Panc1 (cell line): Measurements from ENCODE around the gene MUC2. TPM values are rescaled to one million over a fixed set of nuclear protein-coding genes. Genes with fewer than 3 reads are reported as not detected.

Source experiments
- ATAC-seq: fragments of 200-7000 bp; cut with Tn5 transposase; 2 replicates; pipeline ENCODE4 v1.9.1; 2020; ENCODE audit warnings: mild to moderate bottlenecking, moderate library complexity
- BruUV-seq: library from RNA; stranded (reverse); fragments of 400-500 nt; replicated peaks from 2 replicates; lab custom pipeline; 2021; lab: Mats Ljungman, UMichigan
- CTCF ChIA-PET: fragments of 300-600 bp; sonication (Branson Sonifier 250); formaldehyde crosslinking; loops from one replicate; lab custom pipeline; 2022; ENCODE audit warnings: antibody characterized with exemption; lab: Charles Lee
- POLR2A ChIA-PET: fragments of 300-600 bp; sonication (Branson Sonifier 250); formaldehyde crosslinking; loops from one replicate; lab custom pipeline; 2022; ENCODE audit warnings: antibody characterized with exemption; lab: Charles Lee
- DNase-seq: peaks from one replicate; pipeline ENCODE4 v3.0.0-alpha.2; 2010; ENCODE audit warnings: low read depth, low spot score
- H3K27ac ChIP-seq: 2 replicates; pipeline ENCODE4 v1.5.1; 2011; ENCODE audit warnings: mild to moderate bottlenecking, low read length, inconsistent platforms
- H3K27me3 ChIP-seq: fragments of 200-500 bp; sonication (Bioruptor generic); 2 replicates; pipeline ENCODE4 v1.6.0; 2014; ENCODE audit warnings: low read length, inconsistent platforms; ENCODE audit not compliant: control insufficient read depth, insufficient read depth
- H3K36me3 ChIP-seq: fragments of 200-500 bp; sonication (Bioruptor generic); 2 replicates; pipeline ENCODE4 v1.5.1; 2014; ENCODE audit warnings: inconsistent platforms, mild to moderate bottlenecking, low read length, moderate library complexity; ENCODE audit not compliant: control insufficient read depth, insufficient read depth
- H3K4me1 ChIP-seq: 2 replicates; pipeline ENCODE4 v1.5.1; 2011; ENCODE audit warnings: inconsistent platforms, mild to moderate bottlenecking, low read length, moderate library complexity; ENCODE audit not compliant: control insufficient read depth, insufficient read depth
- H3K4me3 ChIP-seq, 2 experiments: 2 replicates each; pipeline ENCODE4 v1.5.1; 2011 to 2012; ENCODE audit warnings: low read depth in 2 of 2, low read length in 2 of 2, mild to moderate bottlenecking in 2 of 2, inconsistent platforms in 1 of 2, moderate library complexity in 1 of 2
- H3K9me3 ChIP-seq: fragments of 200-500 bp; sonication (Bioruptor generic); 2 replicates; pipeline ENCODE4 v1.5.1; 2014; ENCODE audit warnings: low read depth, mild to moderate bottlenecking, inconsistent platforms, low read length, moderate library complexity; ENCODE audit not compliant: control insufficient read depth, insufficient read depth
- POLR2AphosphoS5 ChIP-seq: IDR thresholded peaks from 2 replicates; pipeline ENCODE4 v1.6.1; 2012; ENCODE audit warnings: mild to moderate bottlenecking, low read depth, low read length, moderate library complexity
- SIN3A ChIP-seq: IDR thresholded peaks from 2 replicates; pipeline ENCODE4 v1.6.1; 2012; ENCODE audit warnings: low read depth, mild to moderate bottlenecking, low read length, moderate library complexity, borderline replicate concordance; ENCODE audit not compliant: insufficient read depth
- TCF7L2 ChIP-seq: IDR thresholded peaks from 2 replicates; pipeline ENCODE4 v1.6.1; 2011; ENCODE audit warnings: mild to moderate bottlenecking, low read depth, low read length, inconsistent platforms
- in situ Hi-C: cut with HindIII; loops from 2 replicates; pipeline ENCODE4 v1.10.0; 2016; ENCODE audit warnings: low sequenced_read_pairs, low pct_unique_long_range_greater_than_20kb
- intact Hi-C: fragments of 100-400 bp; cut with micrococcal nuclease; formaldehyde crosslinking; loops from one replicate; pipeline ENCODE4 v1.10.0; 2022; ENCODE audit not compliant: unreplicated experiment
- total RNA-seq: library from RNA; stranded (reverse); gene quantifications from one replicate; pipeline ENCODE4 v1.2.1, GENCODE V29; 2021; ENCODE audit not compliant: unreplicated experiment
- TF ChIP-seq, protein P1 (sequence below), 2 experiments: IDR thresholded peaks; 2 replicates each; pipeline ENCODE4 v1.6.1; 2011 to 2012; ENCODE audit warnings: low read depth in 2 of 2, control low read depth in 1 of 2, low read length in 1 of 2, mild to moderate bottlenecking in 1 of 2, moderate library complexity in 1 of 2; ENCODE audit not compliant: insufficient read depth in 1 of 2
- TF ChIP-seq, protein P2 (sequence below): fragments of 450-650 bp; IDR thresholded peaks from 2 replicates; pipeline ENCODE4 v1.5.1; 2017; ENCODE audit warnings: mild to moderate bottlenecking

Gene MUC2
- total RNA-seq, 1 experiment from 2014 or later, result 0.08 TPM

DNA sequence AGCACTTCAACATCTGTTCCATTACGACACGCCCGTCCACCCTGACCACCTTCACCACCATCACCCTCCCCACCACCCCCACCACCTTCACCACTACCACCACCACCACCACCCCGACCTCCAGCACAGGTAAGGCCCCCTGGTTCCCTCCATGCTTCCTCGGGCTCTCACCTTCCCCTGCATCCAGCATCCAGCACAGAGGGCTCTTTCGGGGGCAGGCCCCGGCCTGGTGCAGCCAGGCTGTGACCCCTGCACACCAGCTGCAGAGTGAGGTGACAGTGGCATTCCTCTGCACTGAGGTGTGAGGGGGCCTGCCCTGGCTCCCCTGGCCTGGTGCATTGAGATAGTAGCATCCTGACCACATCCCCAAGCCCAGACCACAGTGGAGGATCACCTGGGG, 18.2 kb downstream of the MUC2 start:
- H3K36me3 ChIP-seq, result no peaks in the 10 kb centered on the region
- TF ChIP-seq POLR2AphosphoS5, result no peak
- TF ChIP-seq, protein P1, sequence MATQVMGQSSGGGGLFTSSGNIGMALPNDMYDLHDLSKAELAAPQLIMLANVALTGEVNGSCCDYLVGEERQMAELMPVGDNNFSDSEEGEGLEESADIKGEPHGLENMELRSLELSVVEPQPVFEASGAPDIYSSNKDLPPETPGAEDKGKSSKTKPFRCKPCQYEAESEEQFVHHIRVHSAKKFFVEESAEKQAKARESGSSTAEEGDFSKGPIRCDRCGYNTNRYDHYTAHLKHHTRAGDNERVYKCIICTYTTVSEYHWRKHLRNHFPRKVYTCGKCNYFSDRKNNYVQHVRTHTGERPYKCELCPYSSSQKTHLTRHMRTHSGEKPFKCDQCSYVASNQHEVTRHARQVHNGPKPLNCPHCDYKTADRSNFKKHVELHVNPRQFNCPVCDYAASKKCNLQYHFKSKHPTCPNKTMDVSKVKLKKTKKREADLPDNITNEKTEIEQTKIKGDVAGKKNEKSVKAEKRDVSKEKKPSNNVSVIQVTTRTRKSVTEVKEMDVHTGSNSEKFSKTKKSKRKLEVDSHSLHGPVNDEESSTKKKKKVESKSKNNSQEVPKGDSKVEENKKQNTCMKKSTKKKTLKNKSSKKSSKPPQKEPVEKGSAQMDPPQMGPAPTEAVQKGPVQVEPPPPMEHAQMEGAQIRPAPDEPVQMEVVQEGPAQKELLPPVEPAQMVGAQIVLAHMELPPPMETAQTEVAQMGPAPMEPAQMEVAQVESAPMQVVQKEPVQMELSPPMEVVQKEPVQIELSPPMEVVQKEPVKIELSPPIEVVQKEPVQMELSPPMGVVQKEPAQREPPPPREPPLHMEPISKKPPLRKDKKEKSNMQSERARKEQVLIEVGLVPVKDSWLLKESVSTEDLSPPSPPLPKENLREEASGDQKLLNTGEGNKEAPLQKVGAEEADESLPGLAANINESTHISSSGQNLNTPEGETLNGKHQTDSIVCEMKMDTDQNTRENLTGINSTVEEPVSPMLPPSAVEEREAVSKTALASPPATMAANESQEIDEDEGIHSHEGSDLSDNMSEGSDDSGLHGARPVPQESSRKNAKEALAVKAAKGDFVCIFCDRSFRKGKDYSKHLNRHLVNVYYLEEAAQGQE (IDR thresholded peaks at IDR 0.05; ENCODE audit: insufficient read depth in 1 of 2, low read depth in 2 of 2, low read length in 1 of 2), result no peak
- no peak for TF ChIP-seq TCF7L2
- TF ChIP-seq, protein P2, sequence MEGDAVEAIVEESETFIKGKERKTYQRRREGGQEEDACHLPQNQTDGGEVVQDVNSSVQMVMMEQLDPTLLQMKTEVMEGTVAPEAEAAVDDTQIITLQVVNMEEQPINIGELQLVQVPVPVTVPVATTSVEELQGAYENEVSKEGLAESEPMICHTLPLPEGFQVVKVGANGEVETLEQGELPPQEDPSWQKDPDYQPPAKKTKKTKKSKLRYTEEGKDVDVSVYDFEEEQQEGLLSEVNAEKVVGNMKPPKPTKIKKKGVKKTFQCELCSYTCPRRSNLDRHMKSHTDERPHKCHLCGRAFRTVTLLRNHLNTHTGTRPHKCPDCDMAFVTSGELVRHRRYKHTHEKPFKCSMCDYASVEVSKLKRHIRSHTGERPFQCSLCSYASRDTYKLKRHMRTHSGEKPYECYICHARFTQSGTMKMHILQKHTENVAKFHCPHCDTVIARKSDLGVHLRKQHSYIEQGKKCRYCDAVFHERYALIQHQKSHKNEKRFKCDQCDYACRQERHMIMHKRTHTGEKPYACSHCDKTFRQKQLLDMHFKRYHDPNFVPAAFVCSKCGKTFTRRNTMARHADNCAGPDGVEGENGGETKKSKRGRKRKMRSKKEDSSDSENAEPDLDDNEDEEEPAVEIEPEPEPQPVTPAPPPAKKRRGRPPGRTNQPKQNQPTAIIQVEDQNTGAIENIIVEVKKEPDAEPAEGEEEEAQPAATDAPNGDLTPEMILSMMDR, result no peak
- TF ChIP-seq SIN3A, result no peak
- no peak overlapping the region for H3K4me3 ChIP-seq
- BruUV-seq, result no TSS peak
- ChIA-PET CTCF (no interaction called here), POLR2A (no interaction called here)
- in situ Hi-C loops, result no loop called here
- no peaks in the 10 kb centered on the region for H3K9me3 ChIP-seq
- intact Hi-C loops, result no loop called here
- ATAC-seq (peak; percentile 39; the same call in 1 of the 2 replicates), DNase-seq (no peak)
- no peaks in the 10 kb centered on the region for H3K4me1 ChIP-seq
- no peaks in the 10 kb centered on the region for H3K27me3 ChIP-seq
- no peak overlapping the region for H3K27ac ChIP-seq

GRCh38 chr11:1099519-1100355, 25.1 kb downstream of the MUC2 start:
- no peaks in the 10 kb centered on the region for H3K36me3 ChIP-seq
- no peak for TF ChIP-seq POLR2AphosphoS5
- TF ChIP-seq, protein P1 (IDR thresholded peaks at IDR 0.05; ENCODE audit: insufficient read depth in 1 of 2, low read depth in 2 of 2, low read length in 1 of 2), result no peak
- TF ChIP-seq TCF7L2, result no peak
- TF ChIP-seq, protein P2, result no peak
- no peak for TF ChIP-seq SIN3A
- POLR2A ChIA-PET, result no interaction called here
- DNase-seq, result no peak
- H3K4me3 ChIP-seq, result no peak overlapping the region
- ATAC-seq, result no peak
- CTCF ChIA-PET, result no interaction called here
- H3K9me3 ChIP-seq, result no peaks in the 10 kb centered on the region
- no peak overlapping the region for H3K27ac ChIP-seq
- H3K27me3 ChIP-seq, result no peaks in the 10 kb centered on the region
- H3K4me1 ChIP-seq, result no peaks in the 10 kb centered on the region
- BruUV-seq, result no TSS peak
- intact Hi-C loops (no loop called here), in situ Hi-C loops (no loop called here)
